AG09319 (cell line): ENCODE data around the gene L3MBTL3.
"Not testable (repeated sequence)": the region's sequence is repeated elsewhere in the genome, so short reads cannot be mapped to it uniquely, and the experiment has no call there.

Source experiments
- DNase-seq: peaks from one replicate; pipeline ENCODE4 v3.0.0-alpha.2; 2010; ENCODE audit warnings: low read depth; ENCODE audit errors: extremely low read depth
- TF ChIP-seq, protein P1 (sequence below): IDR thresholded peaks from 2 replicates; pipeline ENCODE4 v1.5.1; 2011; ENCODE audit warnings: low read depth, mild to moderate bottlenecking, inconsistent platforms, low read length, moderate library complexity

Gene L3MBTL3

DNA sequence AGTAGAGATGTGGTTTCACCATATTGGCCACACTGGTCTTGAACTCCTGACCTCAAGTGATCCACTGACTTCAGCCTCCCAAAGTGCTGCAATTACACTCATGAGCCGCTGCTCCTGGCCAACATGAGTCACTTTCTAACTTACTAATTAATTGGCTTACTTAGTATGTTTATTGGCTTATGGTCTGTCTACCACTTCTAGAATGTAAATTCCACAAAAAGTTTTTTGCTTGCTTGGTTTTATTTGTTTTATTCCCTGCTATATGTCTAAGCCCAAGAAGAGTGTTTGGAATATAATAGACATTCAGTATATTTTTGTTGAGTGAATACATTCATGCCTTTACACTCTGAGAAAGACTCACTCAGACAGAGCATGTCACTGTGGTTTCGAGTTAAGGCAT lies 118.4 kb downstream of the L3MBTL3 start:
- TF ChIP-seq, protein P1, sequence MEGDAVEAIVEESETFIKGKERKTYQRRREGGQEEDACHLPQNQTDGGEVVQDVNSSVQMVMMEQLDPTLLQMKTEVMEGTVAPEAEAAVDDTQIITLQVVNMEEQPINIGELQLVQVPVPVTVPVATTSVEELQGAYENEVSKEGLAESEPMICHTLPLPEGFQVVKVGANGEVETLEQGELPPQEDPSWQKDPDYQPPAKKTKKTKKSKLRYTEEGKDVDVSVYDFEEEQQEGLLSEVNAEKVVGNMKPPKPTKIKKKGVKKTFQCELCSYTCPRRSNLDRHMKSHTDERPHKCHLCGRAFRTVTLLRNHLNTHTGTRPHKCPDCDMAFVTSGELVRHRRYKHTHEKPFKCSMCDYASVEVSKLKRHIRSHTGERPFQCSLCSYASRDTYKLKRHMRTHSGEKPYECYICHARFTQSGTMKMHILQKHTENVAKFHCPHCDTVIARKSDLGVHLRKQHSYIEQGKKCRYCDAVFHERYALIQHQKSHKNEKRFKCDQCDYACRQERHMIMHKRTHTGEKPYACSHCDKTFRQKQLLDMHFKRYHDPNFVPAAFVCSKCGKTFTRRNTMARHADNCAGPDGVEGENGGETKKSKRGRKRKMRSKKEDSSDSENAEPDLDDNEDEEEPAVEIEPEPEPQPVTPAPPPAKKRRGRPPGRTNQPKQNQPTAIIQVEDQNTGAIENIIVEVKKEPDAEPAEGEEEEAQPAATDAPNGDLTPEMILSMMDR: no peak
- no peak for DNase-seq

DNA sequence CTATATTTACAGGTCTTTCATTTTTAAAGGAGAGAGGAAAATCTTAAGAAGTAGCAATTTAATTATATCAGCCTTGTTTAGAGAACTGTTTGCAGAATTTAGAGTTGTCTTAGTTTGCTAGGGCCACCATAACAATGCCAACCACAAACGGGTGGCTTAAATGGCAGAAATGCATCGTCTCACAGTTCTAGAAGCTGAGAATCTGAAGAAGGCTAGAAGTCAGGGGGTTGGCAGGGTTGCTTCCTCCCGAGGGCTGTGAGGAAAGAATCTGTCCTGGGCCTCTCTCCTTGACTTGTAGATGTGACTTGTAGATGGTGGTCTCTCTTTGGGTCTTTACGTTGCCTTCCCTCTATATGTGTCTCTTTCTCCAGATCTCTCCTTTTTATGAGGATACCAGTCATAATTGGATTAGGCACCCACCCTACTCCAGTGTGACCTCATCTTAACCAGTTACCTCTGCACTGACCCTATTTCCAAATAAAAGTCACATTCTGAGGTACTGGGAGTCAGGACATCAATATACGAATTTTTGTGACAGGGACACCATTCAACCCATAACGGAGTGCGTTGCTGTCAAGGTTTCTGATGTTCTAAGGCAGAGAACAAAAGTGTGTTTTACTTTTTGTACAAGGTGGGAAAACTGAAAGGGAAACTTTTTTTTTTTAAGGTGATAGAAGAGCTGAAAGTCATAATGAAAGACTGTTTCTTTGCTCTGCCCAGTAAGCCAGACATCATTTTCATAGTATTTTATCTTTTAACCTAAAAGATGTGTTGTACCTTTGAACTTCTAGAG lies 119.9 kb downstream of the L3MBTL3 start:
- DNase-seq: no peak
- TF ChIP-seq, protein P1: no peak

DNA sequence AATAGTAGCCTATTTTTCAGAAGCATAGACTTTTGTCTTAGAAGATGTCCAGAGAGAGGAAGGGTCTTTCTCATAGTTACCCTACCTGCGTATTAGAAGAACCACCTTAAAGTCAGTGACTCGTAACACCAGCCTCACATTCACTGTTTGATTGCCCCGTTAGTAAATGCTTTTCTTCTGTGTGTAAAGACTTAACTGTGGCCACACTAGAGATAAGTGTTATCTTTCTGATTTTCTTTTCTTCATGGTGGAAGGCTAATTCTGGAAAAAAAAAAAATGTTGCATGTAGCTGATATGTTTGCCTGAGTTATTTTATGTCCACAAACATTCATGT lies 120.5 kb downstream of the L3MBTL3 start:
- TF ChIP-seq, protein P1: no peak
- DNase-seq: no peak

DNA sequence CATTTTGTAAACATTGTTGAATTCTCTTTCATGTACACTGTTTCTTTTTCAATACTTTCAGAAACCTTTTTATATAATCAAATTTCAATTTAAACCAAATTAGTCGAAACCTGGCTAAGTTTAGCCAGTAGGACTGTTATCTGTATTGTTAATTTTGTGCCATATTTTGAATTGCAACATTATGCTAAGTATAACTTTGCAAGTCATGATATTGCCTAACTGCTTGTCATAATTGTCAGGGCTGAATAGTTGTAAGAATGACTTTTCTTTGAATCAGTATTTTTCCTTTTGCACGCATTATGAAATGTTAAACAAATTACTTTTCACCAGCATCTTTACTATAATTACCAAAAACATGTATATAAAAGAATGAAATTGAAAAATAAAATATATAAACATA lies 121.7 kb downstream of the L3MBTL3 start:
- TF ChIP-seq, protein P1: no peak
- DNase-seq: no peak

DNA sequence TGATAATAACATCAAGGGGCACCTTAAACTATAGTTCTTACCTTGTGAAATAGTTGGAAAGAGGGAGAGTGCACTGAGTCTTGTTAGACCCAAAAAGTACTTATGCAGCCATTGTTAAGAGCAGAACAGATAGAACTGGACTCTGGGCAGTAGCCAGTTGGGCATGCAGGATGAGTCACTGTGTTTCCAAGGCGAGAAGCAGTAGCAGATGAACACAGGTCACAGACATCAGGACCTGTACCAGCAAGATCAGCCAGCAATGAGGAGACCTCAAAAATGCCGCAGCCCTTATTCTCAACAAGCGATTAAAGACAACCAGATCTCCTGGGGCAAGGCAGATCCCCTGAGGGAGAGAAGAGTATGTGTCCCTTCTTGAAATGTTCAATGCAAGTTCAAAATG lies 125.3 kb downstream of the L3MBTL3 start:
- DNase-seq: no peak
- TF ChIP-seq, protein P1: no peak

DNA sequence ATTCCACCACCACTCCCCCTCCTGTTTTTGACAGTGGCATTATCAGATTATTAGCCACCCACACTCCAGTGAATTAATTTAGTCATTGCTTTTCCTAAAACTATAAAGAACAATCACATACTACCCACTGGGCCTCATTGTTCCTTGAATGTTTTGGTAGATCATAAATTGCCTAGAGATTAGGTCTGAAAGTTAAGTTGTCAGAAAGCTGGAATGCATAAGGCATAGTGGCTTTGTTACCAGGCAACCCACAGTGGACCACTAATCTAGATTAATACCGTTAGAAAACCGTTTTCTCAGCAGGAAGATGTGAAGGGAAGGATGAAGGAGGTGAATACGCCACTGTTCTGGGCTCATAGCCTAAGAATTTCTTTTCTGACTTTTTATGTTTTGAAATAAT lies 128.7 kb downstream of the L3MBTL3 start:
- no peak for DNase-seq
- TF ChIP-seq, protein P1: no peak

DNA sequence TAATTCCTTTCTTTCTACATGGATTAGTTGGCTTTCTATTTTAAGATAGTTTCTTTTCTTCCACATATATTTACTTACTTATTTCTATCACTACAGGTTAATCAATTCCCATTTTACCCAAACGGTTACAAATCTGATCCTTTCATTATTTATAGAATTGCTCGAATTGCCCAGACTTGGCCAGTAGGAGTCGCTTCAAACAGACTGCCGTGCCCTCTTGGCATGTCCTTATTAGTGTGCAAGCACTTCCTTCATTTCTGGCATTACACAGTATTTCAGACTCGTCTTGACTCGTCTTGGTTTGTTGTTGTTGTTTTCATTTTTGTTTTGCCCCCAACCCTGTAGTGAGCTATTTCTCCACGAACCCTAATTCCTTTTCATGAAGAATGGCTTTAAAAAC lies 129.8 kb downstream of the L3MBTL3 start:
- TF ChIP-seq, protein P1: no peak; the same call in none of the 2 replicates
- no peak for DNase-seq

DNA sequence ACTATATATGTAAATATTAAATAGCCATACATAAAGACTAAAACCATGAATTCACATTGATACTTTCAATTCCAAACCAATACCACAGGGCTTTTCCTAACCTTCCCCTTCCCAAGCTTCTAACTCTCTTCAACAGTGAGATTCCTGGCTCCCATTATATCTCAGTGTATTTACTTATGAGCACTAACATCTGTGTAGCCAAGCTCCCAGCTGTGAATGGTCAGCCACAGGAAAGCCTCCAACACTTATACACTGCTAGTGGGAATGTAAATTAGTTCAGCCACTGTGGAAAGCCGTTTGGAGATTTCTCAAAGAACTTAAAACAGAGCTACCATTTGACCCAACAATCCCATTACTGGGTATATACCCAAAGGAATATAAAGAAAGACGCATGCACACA lies 130.6 kb downstream of the L3MBTL3 start:
- not testable (repeated sequence) for DNase-seq
